ENCODE data around the gene PHF5A.
"Not testable (repeated sequence)": the region's sequence is repeated elsewhere in the genome, so short reads cannot be mapped to it uniquely, and the experiment has no call there.

GRCh38 chr22:41433480-41433879 lies 35.0 kb downstream of the PHF5A start:
- TF ChIP-seq CTCF, POLR2A (IDR thresholded peaks at IDR 0.05): not testable (repeated sequence)

Measured in thyroid gland (tissue), 4 donors.